HG03457 (cell line): Measurements from ENCODE around the gene ZSCAN22.
"Not testable (repeated sequence)": the region's sequence is repeated elsewhere in the genome, so short reads cannot be mapped to it uniquely, and the experiment has no call there.

Experiments
- ATAC-seq: cut with Tn5 transposase; IDR thresholded peaks from one replicate; pipeline ENCODE4 v1.9.1; 2021; ENCODE audit warnings: moderate number of reproducible peaks; ENCODE audit not compliant: unreplicated experiment

ZSCAN22 gene

DNA sequence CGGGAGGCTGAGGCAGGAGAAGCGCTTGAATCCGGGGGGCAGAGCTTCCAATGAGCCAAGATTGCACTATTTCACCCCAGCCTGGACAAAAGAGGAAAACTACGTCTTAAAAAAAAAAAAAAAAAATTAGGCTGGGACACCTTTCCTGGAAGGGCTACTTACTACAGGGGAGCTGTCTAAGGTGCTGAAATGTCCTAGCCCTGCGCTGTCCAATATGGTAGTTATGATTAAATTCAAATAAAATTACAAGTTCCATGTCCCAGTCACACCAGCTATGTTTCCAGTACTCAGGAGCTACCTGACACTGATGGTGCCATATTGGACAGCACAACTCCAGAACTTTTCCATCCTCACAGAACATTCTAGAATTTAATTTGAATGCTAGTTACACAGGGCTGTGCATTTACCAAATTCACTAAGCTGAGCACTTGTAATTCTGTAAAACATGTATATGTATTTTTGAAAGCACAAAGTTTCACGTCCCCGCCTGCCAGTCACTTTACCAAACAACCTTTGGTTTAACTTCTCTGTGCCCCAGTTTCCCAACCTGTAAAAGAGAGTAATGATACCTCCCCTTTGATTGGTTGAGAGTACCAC lies 9.2 kb upstream of the ZSCAN22 start:
- no peak for ATAC-seq

DNA sequence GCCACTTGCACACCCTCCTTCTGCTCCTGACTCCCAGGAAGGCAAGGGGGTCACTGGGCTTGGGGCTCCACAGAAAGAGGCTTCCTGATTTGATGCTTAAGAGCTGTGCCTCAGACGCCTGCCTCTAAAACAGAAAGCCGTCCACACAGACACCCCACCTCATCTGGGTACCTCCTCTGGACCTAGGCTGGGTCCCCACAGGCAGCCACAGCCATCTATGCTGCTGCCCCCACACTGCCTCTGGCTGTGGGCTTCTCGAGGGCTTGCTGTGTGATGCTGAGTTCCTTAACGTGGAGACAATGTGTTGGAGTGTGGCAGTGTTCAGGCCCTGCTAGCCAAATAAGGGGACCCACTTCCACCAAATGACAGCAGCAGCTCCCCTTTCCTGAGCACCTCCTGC lies 8.5 kb upstream of the ZSCAN22 start:
- no peak for ATAC-seq

DNA sequence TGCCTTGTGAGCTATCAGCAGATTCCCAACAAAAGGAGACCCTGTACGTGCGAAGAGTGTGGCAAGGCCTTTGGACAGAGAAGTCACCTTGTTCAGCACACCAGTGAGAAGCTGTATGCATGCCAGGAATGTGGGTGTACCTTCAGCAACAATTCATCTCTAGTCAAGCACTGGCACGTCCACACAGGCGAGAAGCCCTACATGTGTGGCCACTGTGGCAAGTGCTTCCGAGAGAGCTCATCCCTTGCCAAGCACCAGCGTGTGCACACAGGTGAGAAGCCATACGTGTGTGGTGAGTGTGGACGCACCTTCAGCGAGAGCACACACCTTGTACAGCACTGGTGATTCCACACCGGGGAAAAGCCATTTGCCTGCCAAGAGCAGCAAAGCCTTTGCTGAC lies 7.6 kb upstream of the ZSCAN22 start:
- ATAC-seq: no peak

DNA sequence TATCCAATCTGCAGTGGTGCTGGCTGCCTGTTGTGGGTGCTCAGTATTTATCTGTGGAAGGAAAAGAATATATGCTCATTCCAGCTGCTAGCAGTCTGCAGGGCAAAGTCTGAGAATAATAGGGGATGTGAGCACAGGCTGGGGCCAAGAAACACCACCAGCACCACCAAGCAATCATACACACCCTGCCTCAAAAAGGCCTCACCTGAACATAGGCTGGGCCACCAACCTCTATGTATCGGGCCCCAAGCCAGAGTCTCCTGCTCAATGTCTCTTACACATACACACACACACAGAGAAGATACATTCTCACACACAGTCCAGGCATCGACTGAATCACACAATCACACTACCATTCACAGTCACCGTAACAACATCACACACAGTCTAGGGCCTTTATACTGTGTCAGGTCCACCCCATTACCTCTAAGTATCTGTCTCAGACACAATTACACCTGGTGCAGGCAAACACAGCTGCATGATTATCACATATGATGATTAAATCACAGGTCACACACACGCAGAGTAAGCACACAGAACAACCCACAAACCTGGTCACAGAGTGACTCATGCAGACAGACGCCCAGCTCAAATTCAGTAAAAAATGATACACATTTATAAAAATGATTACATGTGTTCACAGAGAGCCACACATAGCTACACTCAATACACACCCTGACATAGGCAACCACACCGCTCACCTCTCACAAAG lies 1.3 kb upstream of the ZSCAN22 start:
- no peak for ATAC-seq

DNA sequence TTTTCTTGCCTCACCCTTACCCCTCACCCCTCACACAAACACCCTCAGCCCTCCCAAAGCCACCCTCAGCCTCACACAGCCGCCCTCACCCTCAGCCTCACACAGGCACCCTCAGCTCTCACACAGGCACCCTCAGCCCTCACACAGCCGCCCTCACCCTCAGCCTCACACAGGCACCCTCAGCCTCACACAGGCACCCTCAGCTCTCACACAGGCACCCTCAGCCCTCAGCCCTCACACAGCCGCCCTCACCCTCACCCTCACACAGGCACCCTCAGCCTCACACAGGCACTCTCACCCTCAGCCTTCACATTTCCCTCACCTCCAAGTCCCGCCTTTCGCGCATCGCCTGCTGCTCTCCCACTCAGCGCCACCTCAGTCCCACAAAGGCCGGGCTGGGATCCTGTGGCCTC lies 287 bp upstream of the ZSCAN22 start:
- ATAC-seq: no peak

DNA sequence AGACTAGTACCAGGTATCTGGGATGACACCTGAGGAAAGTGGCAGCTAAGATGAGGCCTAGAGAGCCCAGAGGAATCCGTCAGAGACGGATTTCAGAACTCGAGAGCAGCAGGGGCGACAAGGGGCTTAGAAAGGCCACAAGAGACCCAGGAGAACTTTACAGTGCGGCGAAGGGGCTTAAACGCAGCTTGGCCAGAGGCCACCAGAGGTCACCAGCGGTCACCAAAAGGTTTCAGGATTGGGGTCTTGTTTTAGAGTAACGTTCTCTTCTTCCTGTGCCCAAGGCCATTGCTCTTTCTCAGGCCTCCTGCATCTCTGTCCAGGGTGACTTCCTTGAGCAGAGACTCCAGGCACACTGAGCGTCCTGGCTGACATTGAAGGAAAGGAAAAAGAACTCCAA lies 2.2 kb downstream of the ZSCAN22 start:
- ATAC-seq: no peak

DNA sequence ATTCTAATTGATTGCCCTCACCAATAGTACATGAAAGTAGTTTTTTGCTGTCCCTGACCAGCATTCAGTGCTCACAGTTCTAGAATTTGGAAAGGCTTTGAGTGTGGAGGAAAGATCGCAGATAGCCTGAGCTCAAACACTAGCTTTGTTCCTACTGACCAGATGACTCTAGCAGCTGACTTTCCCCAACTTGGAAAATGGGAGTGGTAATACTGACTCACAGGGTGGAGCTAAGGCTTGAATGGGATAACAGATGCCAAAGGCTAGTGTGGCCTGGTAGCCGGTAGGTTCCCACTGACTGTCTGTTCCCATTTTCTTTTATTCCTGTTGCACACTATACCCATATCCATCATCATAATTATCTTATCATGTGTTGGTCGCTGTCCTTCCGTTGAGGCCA lies 3.7 kb downstream of the ZSCAN22 start:
- no peak for ATAC-seq

DNA sequence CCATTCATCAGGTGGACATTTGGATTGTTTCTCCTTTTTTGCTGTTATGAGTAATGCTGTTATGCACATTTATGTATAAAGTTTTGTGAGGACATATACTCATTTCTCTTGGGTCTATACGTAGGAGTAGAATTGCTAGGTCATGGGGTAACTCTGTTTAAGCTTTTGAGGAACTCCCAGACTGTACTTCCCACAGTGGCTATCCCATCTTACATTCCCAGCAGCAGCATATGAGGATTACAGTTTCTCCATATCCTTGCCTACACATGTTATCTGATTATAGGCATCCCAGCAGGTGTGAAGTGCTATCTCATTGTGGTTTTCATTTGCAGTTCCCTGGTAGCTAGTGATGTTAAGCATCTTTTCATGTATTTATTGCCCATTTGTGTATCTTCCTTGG lies 5.9 kb downstream of the ZSCAN22 start:
- ATAC-seq: no peak

DNA sequence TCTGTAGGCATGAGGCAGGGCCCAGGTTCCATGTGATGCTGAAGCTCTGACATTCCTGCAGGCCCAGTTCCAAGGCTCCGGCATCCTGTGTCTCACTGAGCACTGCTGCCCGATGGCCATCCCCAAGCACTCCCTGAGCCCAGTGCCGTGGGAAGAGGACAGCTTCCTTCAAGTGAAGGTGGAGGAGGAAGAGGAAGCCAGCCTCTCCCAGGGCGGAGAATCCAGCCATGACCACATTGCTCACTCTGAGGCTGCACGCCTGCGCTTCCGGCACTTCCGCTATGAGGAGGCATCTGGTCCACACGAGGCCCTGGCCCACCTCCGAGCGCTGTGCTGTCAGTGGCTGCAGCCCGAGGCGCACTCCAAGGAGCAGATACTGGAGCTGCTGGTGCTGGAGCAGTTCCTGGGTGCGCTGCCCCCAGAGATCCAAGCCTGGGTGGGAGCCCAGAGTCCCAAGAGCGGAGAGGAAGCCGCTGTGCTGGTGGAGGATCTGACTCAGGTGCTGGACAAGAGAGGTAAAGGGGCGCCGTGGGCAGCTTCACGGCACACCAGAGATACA lies 8.0 kb downstream of the ZSCAN22 start:
- ATAC-seq: no peak

DNA sequence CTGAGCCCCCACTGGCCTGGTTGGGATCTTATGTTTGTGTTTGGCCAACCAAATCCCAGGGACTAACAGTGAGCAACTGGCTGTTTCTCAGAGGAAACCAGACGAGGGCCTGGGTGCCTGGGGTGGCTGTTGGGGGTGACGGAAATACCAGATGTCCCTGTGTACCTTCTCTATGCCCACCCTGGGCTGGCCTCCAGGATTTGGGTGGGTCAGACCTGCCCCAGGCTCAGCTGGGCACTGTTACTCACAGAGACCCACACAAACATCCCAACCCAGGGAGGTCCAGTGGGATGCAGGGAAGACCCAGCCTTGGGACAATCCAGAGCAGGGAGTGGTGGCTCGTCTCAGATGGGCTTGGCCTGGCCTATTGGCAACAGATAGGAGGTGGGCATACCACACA lies 8.8 kb downstream of the ZSCAN22 start:
- no peak for ATAC-seq

DNA sequence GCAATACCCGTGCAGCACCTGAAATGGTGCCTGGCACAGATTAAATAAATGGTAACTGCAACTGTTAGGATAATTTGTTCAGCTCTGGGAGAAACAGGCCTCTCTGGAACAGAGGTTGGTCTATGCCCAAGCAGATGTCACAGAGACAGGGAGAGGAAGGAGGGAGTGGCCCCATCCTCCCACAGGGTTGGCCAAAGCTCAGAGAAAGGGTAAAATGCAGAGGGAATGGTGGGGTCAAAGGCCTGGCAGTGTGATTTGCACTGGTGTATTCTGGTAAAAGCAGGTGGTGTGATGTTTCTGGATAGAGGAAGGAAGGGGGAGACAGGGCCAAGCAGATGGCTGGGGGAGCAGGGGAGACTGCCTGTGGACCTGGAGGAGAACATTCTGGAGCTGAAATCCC lies 9.4 kb downstream of the ZSCAN22 start:
- ATAC-seq: no peak

DNA sequence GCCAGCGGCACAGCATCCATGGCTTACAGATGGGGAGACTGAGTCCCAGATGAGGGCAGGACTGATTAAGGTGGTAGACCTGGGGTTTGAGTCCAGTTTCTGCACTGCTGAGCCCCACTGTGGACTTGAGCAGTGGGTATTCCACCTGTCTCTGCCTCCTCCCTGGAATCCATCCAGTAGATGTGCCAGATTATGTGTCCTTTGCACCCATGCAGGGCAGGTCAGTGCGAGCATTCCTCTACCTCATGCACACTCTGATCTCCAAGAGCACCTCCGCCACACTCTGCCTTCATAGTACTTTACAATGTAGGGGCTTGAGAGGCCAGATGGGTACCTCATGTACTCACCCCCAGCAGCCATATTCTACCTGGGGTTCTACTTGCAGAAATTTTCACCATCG lies 10.0 kb downstream of the ZSCAN22 start:
- ATAC-seq: no peak

DNA sequence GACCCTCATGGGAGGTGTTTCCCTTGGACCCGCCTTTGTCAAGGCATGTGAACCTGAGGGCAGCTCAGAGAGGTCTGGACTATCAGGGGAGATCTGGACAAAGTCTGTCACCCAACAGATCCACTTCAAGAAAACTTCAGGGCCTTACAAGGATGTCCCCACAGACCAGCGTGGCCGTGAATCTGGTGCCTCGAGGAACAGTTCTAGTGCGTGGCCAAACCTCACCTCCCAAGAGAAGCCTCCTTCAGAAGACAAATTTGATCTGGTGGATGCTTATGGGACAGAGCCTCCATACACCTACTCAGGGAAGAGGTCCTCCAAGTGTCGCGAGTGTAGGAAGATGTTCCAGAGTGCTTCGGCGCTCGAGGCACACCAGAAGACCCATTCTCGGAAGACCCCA lies 11.5 kb downstream of the ZSCAN22 start:
- no peak for ATAC-seq

DNA sequence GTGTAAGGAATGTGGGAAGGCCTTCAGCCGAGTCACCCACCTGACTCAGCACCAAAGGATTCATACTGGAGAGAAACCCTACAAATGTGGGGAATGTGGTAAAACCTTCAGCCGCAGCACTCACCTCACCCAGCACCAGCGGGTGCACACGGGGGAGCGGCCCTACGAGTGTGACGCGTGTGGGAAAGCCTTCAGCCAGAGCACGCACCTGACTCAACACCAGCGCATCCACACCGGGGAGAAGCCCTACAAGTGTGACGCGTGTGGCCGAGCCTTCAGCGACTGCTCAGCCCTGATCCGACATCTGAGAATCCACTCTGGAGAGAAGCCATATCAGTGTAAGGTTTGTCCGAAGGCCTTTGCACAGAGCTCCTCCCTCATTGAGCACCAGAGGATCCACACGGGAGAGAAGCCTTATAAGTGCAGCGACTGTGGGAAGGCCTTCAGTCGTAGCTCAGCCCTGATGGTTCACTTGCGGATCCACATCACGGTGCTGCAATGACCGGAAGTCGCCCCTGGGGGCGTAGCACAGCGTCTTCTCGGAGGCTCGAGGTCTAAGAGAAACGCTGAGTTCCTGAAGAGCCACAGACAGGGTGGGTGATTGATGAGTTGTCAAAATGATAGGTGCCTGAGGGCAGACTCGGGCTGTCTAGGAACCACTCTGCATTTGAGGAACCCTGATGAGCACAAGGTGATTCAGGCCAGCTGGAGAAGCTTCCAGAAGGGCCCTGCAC lies 12.2 kb downstream of the ZSCAN22 start:
- ATAC-seq: no peak

DNA sequence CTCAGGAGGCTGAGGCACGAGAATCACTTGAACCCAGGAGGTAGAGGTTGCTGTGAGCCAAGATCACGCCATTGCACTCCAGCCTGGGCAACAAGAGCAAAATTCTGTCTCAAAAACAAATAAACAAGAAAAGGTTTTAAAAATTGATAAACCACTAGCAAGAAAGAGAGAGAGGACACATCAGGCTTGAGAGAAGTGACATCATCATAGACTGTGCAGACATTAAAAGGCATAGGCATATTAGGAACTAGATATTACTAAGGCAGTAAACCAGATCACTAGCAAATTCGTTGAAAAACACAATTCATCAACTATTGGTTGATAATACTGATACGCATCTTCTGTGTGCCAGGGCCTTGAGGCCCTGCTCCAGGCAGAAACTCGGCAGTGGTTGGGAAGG lies 18.8 kb downstream of the ZSCAN22 start:
- ATAC-seq: no peak

DNA sequence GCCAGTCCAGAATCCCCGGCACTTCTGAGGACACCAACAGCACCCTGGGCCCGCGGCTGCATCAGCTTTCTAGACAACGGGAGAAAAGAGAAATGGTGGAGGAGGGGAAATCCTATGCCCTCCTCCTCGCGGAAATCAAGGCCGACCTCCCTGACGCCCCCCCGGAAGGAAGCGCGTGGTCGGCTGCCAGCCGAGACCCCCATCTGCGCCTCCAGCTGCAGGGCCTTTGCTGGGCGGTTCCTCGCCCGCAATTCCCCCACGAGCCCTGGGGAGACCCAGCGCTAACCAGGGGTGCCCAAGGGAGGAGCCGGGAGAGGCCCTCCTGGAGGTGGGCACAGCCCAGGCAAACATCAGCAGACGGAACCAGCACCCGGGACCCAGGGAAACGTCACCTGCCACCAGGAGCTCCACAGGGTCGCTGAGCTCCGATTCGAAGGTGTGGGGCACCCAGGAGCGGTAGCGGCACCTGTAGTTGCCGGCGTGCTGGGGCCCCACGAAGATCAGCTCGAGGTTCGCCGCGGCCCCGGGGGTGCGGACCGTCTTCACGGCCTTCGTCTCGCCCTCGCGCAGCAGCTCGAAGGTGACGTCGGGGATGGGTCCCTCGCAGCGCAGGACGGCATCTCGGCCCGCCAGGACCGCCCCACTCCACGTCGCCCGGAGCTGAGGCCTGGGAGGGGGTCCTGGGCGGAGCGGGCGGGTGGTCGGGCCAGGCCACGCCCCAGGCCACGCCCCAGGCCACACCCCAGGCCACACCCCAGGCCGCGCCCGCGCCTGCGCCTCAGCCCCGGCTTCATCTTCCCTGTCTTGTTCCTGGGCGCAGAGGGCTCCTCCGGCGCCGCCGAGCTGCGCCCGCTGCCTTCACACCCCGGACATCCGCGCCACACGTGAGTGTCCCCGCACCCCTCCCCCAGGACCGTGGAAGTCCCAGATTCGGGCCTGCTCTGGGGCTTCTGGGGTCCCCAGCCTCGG lies 20.5 kb downstream of the ZSCAN22 start:
- peak; percentile 62 for ATAC-seq

DNA sequence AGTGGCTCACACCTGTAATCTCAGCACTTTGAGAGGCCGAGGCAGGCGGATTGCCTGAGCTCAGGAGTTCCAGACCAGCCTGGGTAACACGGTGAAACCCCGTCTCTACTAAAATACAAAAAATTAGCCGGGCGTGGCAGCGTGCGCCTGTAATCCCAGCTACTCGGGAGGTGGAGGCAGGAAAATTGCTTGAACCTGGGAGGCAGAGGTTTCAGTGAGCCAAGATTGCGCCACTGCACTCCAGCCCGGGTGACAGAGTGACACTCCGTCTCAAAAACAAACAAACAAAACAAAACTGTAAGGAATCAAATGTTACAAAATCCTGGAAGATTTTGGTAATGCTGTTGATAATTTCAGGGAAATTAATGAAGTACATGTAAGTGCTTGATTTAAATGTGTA lies 21.3 kb downstream of the ZSCAN22 start:
- ATAC-seq: not testable (repeated sequence)

DNA sequence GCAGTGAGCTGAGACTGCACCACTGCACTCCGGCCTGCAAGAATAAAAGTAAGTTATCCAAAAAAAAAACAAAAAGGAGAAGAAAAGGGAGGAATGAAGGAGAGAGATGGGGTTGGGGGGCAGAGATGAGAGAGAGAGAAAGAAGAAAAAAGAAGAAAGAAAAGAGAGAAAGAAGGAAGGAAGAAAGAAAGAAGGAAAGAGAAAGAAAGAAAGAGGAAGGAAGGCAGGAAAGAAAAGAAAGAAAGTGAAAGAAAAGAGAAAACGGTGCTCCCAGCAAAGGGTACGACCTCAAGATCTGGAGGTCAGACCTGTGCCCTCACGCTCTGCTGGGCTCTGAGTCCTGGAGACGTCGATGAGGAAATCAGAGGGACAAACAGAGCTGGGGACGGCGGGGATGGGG lies 22.8 kb downstream of the ZSCAN22 start:
- no peak for ATAC-seq

DNA sequence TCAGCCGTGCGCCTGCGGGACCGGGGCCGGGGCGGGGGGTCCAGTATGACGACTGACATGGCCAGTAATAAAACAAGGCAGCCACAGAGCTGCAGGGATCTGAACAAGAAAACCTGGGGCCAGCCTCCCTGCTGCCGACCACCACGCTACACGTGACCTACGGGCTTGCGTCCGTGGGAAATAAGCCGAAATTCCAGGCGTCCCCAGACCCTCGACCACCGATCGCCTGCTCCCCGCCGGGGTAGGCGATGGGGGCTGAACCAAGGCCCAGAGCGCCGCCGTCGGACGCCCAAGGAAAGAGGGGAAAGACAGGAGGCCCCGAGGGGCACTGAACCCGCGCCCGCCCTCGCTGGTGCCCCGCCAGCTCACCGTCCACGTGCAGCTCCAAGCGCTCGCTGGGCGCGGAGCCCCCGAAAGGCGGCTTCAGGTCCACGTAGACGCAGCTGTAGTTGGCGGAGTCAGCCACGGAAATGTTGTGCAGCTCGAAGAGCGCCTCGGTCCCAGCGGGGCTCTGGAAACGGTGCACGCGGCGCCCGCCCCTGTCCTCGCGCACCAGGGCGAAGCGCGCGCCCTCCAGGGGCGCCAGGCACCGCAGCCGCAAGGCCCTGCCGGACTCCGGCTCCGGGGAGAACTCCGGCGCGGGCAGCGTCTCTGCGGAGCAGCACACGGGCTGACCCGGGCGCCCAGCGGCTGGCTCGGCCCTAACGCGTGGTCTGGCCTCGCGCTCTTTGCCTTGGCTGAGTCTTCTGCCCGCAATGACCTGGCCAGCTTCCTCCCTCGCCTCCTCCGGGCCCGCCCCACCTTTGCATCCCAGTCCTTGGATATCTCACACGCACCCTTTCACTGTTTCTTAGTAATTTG lies 23.4 kb downstream of the ZSCAN22 start:
- ATAC-seq: no peak
